Common myeloid progenitor, CD34-positive (primary cell): Measurements from ENCODE around the gene NEFH. TPM values are rescaled to one million over a fixed set of nuclear protein-coding genes. Genes with fewer than 3 reads are reported as not detected.
"Not testable (repeated sequence)": the region's sequence is repeated elsewhere in the genome, so short reads cannot be mapped to it uniquely, and the experiment has no call there.

ENCODE experiments used
- CTCF ChIA-PET: fragments of 350-600 bp; sonication (Branson Sonifier 250); formaldehyde crosslinking; loops from one replicate; lab custom pipeline; 2021; ENCODE audit warnings: antibody characterized with exemption; lab: Charles Lee
- POLR2A ChIA-PET: fragments of 350-600 bp; sonication (Branson Sonifier 250); formaldehyde crosslinking; loops from one replicate; lab custom pipeline; 2021; ENCODE audit warnings: antibody characterized with exemption; lab: Charles Lee
- DNase-seq, 3 donors: peaks; one replicate each; pipeline versions ENCODE4 v3.0.0 to v3.0.0-alpha.2; 2013
- H3K27ac ChIP-seq, 2 experiments: 1 replicate in 1 of 2; 2 replicates in 1 of 2; pipeline ENCODE4 v1.7.0; 2013; ENCODE audit warnings: inconsistent platforms in 2 of 2, low read length in 2 of 2, mild to moderate bottlenecking in 2 of 2, low read depth in 1 of 2, moderate library complexity in 1 of 2; ENCODE audit not compliant: severe bottlenecking in 2 of 2, insufficient read depth in 1 of 2, poor library complexity in 1 of 2
- H3K27me3 ChIP-seq, 5 experiments: replicated peaks in 2 of 5; 1 replicate in 3 of 5; 2 replicates in 2 of 5; pipeline versions ENCODE4 v1.6.1 to v1.7.0; 2013; ENCODE audit warnings: low read length in 4 of 5, mild to moderate bottlenecking in 2 of 5, moderate library complexity in 2 of 5, inconsistent platforms in 1 of 5; ENCODE audit not compliant: insufficient read depth in 5 of 5, control insufficient read depth in 4 of 5
- H3K36me3 ChIP-seq, 4 experiments: 1 replicate in 2 of 4; 2 replicates in 2 of 4; pipeline versions ENCODE4 v1.6.1 to v1.7.0; 2013; ENCODE audit warnings: low read length in 3 of 4, control low read depth in 1 of 4, mild to moderate bottlenecking in 1 of 4; ENCODE audit not compliant: control insufficient read depth in 4 of 4, insufficient read depth in 4 of 4
- H3K4me1 ChIP-seq, 4 experiments: 1 replicate in 3 of 4; 2 replicates in 1 of 4; pipeline versions ENCODE4 v1.6.1 to v1.7.1; 2013; ENCODE audit warnings: low read length in 3 of 4, mild to moderate bottlenecking in 3 of 4, control low read depth in 1 of 4, inconsistent platforms in 1 of 4, moderate library complexity in 1 of 4; ENCODE audit not compliant: control insufficient read depth in 4 of 4, insufficient read depth in 4 of 4; ENCODE audit errors: control extremely low read depth in 1 of 4
- H3K4me3 ChIP-seq, 7 experiments: 1 replicate in 4 of 7; 2 replicates in 3 of 7; pipeline versions ENCODE4 v1.5.1 to v1.7.0; 2013; ENCODE audit warnings: mild to moderate bottlenecking in 7 of 7, low read length in 6 of 7, moderate library complexity in 6 of 7, inconsistent platforms in 2 of 7, low read depth in 2 of 7, control low read depth in 1 of 7; ENCODE audit not compliant: insufficient read depth in 4 of 7, control insufficient read depth in 1 of 7; ENCODE audit errors: extremely low read depth in 1 of 7
- H3K9me3 ChIP-seq, 5 experiments: 1 replicate in 4 of 5; 2 replicates in 1 of 5; pipeline versions ENCODE4 v1.6.1 to v1.7.1; 2013; ENCODE audit warnings: low read length in 4 of 5, mild to moderate bottlenecking in 2 of 5, inconsistent platforms in 1 of 5, low read depth in 1 of 5, moderate library complexity in 1 of 5; ENCODE audit not compliant: control insufficient read depth in 4 of 5, insufficient read depth in 2 of 5; ENCODE audit errors: control extremely low read depth in 1 of 5
- WGBS: methylation state at CpG from one replicate; pipeline ENCODE4 v1.1.5; 2013; ENCODE audit not compliant: insufficient coverage; 5-methylcytosine and 5-hydroxymethylcytosine counted together
- polyA plus RNA-seq: library from polyadenylated mRNA; unstranded; fragments of 120-200 nt; gene quantifications from one replicate; pipeline ENCODE4 v1.2.1, GENCODE V29; 2013

Gene NEFH, protein sequence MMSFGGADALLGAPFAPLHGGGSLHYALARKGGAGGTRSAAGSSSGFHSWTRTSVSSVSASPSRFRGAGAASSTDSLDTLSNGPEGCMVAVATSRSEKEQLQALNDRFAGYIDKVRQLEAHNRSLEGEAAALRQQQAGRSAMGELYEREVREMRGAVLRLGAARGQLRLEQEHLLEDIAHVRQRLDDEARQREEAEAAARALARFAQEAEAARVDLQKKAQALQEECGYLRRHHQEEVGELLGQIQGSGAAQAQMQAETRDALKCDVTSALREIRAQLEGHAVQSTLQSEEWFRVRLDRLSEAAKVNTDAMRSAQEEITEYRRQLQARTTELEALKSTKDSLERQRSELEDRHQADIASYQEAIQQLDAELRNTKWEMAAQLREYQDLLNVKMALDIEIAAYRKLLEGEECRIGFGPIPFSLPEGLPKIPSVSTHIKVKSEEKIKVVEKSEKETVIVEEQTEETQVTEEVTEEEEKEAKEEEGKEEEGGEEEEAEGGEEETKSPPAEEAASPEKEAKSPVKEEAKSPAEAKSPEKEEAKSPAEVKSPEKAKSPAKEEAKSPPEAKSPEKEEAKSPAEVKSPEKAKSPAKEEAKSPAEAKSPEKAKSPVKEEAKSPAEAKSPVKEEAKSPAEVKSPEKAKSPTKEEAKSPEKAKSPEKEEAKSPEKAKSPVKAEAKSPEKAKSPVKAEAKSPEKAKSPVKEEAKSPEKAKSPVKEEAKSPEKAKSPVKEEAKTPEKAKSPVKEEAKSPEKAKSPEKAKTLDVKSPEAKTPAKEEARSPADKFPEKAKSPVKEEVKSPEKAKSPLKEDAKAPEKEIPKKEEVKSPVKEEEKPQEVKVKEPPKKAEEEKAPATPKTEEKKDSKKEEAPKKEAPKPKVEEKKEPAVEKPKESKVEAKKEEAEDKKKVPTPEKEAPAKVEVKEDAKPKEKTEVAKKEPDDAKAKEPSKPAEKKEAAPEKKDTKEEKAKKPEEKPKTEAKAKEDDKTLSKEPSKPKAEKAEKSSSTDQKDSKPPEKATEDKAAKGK
- polyA plus RNA-seq: 3.5 TPM

DNA sequence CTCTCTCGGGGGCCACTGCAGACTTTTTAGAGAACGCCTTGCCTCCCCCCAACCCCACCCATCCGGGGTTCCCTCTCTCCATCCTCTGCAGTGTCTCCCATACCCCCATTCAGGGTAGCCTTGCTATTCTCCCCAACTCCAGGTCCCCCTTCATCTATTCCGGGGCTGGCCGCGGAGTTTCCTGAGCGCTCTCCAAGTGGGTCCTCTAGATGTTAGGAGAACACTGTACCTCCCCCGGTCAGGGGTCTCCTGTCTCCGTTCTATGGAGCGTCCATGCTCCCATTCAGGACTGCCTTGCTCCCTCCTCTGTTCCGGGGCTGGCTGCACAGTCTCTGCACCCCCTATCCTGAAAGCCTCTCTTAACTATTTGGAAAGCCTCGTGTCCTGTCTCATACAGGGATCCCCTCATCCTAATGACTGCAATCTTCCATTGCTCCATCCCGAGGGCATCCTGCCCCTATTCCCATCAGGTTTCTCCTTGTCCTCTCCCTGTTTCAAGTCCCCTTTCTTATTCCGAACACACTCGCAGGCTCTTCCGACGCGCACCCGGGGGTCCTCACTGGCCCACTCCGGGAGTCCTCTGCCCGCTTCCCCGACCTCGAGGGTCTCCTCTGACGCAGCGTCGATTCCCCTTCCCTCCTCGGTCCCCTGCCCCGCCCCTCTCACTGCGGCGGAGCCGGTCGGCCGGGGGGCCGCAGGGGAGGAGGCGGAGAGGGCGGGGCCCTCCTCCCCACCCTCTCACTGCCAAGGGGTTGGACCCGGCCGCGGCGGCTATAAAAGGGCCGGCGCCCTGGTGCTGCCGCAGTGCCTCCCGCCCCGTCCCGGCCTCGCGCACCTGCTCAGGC is at the start of gene NEFH:
Gene NEFH (plus strand): TSS at position 802 of the 845 bp plus-strand sequence. CDS start 45 bp downstream, outside the sequence.
- CTCF ChIA-PET: interaction anchor here (1.5 to 3.5 kb wide), 2 partner anchors 9 to 132 kb away, joined by 4 to 21 read pairs; no protein-coding TSS in a partner anchor
- peak within 1 kb of the TSS in 5 of 7 experiments; percentile 35 to 66 (median 46) for H3K4me3 ChIP-seq
- H3K27me3 ChIP-seq: peaks cover 0 to 42% (median 17%) of the 10 kb centered on the region in 5 experiments
- peaks cover 0 to 3% (median 0%) of the 10 kb centered on the region in 5 experiments for H3K9me3 ChIP-seq
- POLR2A ChIA-PET: no interaction called here
- peaks cover 2 to 45% (median 40%) of the 10 kb centered on the region in 4 experiments for H3K4me1 ChIP-seq
- DNase-seq: no peak
- H3K27ac ChIP-seq: no peak within 1 kb of the TSS
- no peaks in the 10 kb centered on the region for H3K36me3 ChIP-seq
- WGBS: 11% methylated on average over 23 of the region's 48 CpGs

DNA sequence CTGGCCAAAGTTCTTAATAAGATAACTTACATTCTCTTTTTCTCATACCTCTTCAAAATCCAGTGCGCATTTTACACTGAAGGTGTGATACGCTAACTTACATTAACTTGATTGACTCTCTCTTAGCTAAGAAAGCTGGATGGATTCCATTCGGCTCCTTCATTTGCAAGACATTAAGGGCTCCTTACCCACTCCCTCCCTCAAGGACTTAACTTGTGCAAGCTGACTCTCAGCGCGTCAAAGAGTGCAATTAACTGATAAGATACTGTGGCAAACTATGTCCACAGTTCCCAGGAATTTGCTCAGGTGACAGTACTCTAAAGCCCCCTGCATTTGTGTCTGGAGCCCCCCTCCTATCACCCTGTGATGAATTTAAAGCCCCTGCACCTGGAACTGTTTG is 48.0 kb upstream of the NEFH start:
- Histone ChIP-seq H3K4me3 (no peak overlapping the region), H3K4me1 (no peaks in the 10 kb centered on the region), H3K27me3 (peaks cover 0 to 5% (median 0%) of the 10 kb centered on the region in 5 experiments), H3K36me3 (no peaks in the 10 kb centered on the region), H3K27ac (no peak overlapping the region), H3K9me3 (no peaks in the 10 kb centered on the region)
- ChIA-PET CTCF (no interaction called here), POLR2A (no interaction called here)
- WGBS: 86% methylated on average over 5 of the region's 5 CpGs
- DNase-seq: no peak

DNA sequence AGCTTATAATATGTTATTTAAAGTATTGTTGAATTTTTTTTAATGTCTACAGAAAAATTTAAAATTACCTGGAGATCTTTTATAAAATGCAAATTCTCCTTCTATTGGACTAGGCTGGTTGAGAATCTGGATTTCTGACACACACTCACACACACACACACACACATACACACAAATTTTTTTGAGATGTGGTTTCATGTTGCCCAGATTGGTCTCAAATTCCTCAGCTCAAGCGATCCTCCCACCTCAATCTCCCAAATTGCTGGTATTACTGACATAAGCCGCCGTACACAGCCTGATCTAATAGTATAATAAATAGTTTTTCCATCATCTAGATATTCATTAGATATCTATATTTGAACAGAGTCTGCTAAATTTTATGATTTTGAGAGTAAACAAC is 46.2 kb upstream of the NEFH start:
- Histone ChIP-seq H3K9me3 (no peaks in the 10 kb centered on the region), H3K4me1 (no peaks in the 10 kb centered on the region), H3K27ac (no peak overlapping the region), H3K36me3 (no peaks in the 10 kb centered on the region), H3K4me3 (no peak overlapping the region), H3K27me3 (peaks cover 0 to 2% (median 0%) of the 10 kb centered on the region in 5 experiments)
- POLR2A ChIA-PET: no interaction called here
- no CpG with 5 or more reads among the region's 3 CpGs for WGBS
- CTCF ChIA-PET: no interaction called here
- no peak for DNase-seq

DNA sequence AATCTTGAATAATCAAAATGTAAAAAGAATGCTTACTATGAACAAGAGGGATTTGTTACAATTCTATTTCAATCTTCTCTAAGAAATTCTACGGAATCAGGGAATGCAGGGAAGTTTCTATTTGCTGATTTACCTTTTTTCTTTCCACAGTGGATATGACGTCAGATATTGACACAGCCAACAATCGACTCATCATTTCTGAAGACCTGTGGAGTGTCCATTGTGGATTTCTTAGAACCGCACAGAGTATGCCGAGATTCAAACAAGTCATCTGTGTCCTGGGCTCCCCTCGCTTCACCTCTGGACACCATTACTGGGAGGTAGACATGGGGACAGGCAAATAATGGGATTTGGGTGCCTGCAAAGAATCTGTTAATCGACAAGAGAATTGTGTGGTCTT is 45.7 kb upstream of the NEFH start:
- DNase-seq: no peak
- no peaks in the 10 kb centered on the region for H3K9me3 ChIP-seq
- 94% methylated on average over 7 of the region's 7 CpGs for WGBS
- H3K27ac ChIP-seq: no peak overlapping the region
- ChIA-PET CTCF (no interaction called here), POLR2A (no interaction called here)
- H3K4me1 ChIP-seq: no peaks in the 10 kb centered on the region
- H3K27me3 ChIP-seq: peaks cover 0 to 2% (median 0%) of the 10 kb centered on the region in 5 experiments
- no peaks in the 10 kb centered on the region for H3K36me3 ChIP-seq
- no peak overlapping the region for H3K4me3 ChIP-seq

DNA sequence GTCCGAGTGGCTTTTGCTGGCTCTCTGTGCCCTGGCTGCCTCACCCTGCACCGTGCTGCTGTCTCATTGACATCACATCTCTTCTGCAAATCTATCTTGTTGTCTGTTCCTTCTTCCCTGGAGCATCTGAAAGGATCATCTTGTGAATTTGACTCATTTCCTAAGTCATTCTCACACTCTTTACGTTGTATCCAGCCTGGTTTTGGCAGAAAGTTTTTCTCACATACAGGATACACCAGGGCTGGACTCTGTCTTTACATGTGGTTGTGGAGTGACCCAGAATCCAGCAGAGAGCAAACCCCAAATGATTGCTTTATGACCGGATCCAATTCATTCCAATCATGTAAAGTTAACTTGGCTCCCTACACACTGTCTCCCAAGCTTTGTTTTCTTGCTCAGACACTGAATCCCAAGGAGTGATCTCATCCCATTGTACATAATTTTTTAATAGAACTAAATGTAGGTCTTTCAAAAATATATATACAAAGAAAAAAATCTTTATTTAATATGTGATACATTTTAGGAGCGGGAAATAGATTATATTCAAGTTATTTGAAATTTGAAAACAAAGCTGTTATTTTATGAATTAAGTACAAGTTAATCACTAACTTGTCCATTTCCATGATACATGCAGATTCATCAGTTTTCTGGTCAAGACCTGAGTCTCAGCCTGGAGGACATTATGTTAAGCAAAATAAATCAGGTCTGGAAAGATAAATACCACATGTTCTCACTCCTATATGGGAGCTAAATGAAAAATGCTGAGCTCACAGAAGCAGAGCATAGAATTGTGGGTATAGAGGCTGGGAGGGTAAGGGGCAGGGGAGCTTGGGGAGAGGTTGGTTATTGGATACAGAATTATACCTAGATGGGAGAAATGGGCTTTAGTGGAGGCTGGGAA is 44.5 kb upstream of the NEFH start:
- WGBS: 92% methylated on average over 3 of the region's 5 CpGs
- Histone ChIP-seq H3K36me3 (no peaks in the 10 kb centered on the region), H3K4me1 (no peaks in the 10 kb centered on the region), H3K4me3 (no peak overlapping the region), H3K9me3 (no peaks in the 10 kb centered on the region), H3K27me3 (peaks cover 0 to 2% (median 0%) of the 10 kb centered on the region in 5 experiments), H3K27ac (no peak overlapping the region)
- POLR2A ChIA-PET: no interaction called here
- CTCF ChIA-PET: interaction anchor here (1.1 kb wide), 1 partner anchor 14 kb away, joined by 3 read pairs; no protein-coding TSS in a partner anchor
- no peak for DNase-seq

DNA sequence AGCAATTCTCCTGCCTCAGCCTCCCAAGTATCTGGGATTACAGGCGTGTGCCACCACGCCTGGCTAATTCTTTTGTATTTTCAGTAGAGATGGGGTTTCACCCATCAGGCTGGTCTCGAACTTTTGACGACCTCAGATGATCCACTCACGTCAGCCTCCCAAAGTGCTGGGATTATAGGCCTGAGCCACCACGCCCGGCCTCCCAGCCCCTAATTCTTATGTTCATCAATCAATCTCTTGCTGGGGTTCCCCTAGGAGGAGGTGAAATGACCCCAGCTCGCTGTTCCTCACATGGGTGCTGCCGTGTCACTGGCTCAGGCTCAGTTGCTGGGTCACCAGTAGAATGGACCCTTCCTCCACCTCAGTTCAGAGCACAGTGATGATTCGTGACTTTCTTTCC is 41.7 kb upstream of the NEFH start, which contains the start of gene RFPL1:
Gene RFPL1 (plus strand): TSS at position 301 of the 400 bp plus-strand sequence.
- H3K27ac ChIP-seq, POLR2A ChIA-PET, H3K4me3 ChIP-seq, CTCF ChIA-PET, H3K36me3 ChIP-seq, DNase-seq, H3K9me3 ChIP-seq, H3K27me3 ChIP-seq, H3K4me1 ChIP-seq: not testable (repeated sequence)
- WGBS: 98% methylated on average over 5 of the region's 10 CpGs
